Measurements from ENCODE around the gene CKS1B. TPM values are rescaled to one million over a fixed set of nuclear protein-coding genes. Genes with fewer than 3 reads are reported as not detected.
"Not testable (repeated sequence)": the region's sequence is repeated elsewhere in the genome, so short reads cannot be mapped to it uniquely, and the experiment has no call there.

CKS1B gene
- total RNA-seq, 1 donor from 2014 or later: 143 TPM

- intact Hi-C loops (cut with micrococcal nuclease): loop anchor here (2.0 kb wide), 1 partner anchor 34 kb away; no protein-coding TSS in a partner anchor
These were observed 7.9 kb downstream of the CKS1B start for GRCh38 chr1:154982341-154982740.

- intact Hi-C loops (cut with micrococcal nuclease): loop anchor here (1.0 to 2.0 kb wide), 5 partner anchors 9 to 47 kb away; partner anchors contain the start of genes CKS1B and PMVK
These were observed 8.6 kb downstream of the CKS1B start, which contains the start of gene FLAD1 for GRCh38 chr1:154982897-154983648. Gene FLAD1 (plus strand): TSS chr1:154983344. CDS start chr1:154983695, 351 bp downstream.

DNA sequence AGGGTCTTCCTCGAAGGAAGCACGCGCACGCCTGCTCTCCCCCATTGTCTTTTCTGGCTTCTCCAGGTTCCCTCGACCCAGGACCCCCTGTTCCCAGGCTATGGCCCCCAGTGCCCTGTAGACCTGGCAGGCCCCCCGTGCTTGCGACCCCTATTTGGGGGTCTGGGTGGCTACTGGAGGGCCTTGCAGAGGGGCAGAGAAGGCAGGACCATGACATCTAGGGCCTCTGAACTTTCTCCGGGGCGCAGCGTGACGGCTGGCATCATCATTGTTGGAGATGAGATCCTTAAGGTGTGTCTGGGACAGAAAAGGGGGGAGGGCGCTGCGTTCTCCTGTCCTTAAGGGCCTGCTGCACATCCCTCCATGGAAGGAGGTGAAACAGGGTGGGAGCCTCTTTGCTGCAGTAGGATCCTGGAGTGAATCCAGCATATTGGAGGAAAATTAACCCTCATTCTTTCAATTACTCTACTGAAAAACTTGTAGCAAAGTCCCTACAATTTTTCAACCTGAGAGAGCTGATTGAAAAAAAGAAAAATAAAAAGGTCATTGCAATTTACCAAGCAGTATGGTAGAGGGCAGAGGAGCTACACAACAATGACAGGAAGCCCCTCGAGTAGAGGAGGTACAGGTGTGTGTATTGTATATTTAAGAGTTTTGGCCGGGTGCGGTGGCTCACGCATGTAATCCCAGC is 9.4 kb downstream of the CKS1B start:
- intact Hi-C loops (cut with micrococcal nuclease): loop anchor here (1.0 to 2.0 kb wide), 5 partner anchors 10 to 48 kb away; partner anchors contain the start of genes CKS1B and PMVK

GRCh38 chr1:154986736-154987135 is 12.3 kb downstream of the CKS1B start:
- intact Hi-C loops (cut with micrococcal nuclease): not testable (repeated sequence)

DNA sequence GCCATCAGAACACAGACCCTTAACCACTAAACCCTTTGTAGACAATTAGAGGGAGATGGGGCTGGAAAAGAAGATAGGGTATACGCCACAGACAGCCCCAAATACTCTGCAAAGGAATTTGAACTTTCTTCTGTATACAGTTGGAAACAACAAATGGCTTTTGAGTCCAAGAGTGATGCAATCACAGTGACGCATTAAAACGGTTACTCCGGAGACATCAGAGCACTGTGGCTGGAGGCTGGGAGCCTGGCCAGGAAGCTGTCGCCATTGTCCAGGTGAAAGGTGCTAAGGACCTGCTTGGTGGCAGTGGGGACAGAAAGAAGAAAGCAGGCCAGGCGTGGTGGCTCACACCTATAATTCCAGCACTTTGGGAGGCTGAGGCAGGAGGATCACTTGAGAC is 12.8 kb downstream of the CKS1B start:
- intact Hi-C loops (cut with micrococcal nuclease): no loop called here

GRCh38 chr1:154988058-154988954 is 13.8 kb downstream of the CKS1B start:
- intact Hi-C loops (cut with micrococcal nuclease): no loop called here

DNA sequence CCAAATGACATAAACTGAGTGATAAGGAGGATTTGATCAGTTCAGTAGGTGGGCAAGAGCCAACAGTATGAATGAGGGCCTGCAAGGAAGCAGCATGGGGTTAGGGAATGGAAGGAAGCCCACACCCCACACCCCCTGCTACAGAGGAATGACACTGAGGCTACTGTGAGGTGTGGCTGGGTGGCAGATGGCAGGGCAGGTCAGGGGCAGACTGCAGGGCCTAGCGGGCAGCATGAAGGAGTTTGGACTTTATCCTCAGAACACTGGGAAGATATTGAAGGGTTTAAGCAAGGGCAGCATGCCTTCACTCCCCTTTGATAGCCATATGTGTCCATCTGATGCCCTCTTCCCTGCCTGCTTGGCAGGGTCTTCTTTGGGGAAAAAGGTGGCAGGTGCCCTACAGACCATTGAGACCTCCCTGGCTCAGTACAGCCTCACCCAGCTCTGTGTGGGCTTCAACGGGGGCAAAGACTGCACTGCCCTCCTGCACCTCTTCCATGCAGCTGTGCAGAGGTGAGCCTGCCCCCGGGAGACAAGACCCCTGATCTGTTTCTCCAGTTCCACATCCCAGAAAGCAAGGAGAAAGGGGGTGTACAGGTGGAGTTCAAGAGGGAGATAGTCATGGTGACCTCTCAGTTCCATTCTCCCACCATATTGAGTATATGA is 14.8 kb downstream of the CKS1B start:
- intact Hi-C loops (cut with micrococcal nuclease): no loop called here

DNA sequence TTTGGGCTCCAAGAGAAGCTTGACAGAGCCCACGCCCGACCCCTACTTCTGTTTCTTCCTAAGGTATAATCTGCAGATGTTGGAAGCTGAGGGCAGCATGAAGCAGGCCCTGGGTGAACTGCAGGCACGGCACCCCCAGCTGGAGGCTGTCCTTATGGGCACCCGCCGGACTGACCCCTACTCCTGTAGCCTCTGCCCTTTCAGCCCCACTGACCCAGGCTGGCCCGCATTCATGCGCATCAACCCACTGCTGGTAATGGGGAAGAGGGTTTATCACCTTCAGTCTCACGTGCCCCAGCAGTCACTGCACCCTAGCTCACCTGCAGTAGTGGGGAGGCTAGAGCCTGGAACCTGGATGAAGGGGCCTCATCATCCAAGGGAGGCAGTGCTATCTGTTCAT is 15.8 kb downstream of the CKS1B start:
- intact Hi-C loops (cut with micrococcal nuclease): no loop called here

GRCh38 chr1:154992721-154993571 is 18.5 kb downstream of the CKS1B start:
- intact Hi-C loops (cut with micrococcal nuclease): no loop called here

- intact Hi-C loops (cut with micrococcal nuclease): no loop called here
These were observed 19.2 kb downstream of the CKS1B start, which contains the start of gene LENEP for GRCh38 chr1:154993572-154994268. Gene LENEP (plus strand): TSS chr1:154993586. CDS start chr1:154993608, 22 bp downstream.

- intact Hi-C loops (cut with micrococcal nuclease): no loop called here
These were observed 19.7 kb downstream of the CKS1B start for GRCh38 chr1:154994269-154994587.

DNA sequence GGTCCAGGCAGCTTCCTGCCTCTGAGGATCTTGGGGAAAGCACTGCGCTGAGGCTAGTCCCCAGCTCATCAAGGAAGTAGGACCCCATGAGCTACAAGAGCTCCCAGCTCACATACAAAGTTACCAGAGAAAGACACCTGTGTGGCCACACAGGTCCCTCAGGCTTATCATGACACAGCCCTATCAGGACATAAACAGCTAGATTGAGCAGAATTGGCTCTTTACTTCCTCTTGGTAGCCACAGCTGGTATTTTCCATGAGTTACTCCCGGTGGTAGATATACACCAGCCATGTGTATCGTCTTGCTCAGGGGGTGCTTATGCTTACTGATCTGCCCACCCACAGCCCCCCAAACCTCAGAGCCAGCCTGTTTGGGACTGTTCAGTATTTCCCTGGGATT is 20.1 kb downstream of the CKS1B start:
- intact Hi-C loops (cut with micrococcal nuclease): no loop called here

DNA sequence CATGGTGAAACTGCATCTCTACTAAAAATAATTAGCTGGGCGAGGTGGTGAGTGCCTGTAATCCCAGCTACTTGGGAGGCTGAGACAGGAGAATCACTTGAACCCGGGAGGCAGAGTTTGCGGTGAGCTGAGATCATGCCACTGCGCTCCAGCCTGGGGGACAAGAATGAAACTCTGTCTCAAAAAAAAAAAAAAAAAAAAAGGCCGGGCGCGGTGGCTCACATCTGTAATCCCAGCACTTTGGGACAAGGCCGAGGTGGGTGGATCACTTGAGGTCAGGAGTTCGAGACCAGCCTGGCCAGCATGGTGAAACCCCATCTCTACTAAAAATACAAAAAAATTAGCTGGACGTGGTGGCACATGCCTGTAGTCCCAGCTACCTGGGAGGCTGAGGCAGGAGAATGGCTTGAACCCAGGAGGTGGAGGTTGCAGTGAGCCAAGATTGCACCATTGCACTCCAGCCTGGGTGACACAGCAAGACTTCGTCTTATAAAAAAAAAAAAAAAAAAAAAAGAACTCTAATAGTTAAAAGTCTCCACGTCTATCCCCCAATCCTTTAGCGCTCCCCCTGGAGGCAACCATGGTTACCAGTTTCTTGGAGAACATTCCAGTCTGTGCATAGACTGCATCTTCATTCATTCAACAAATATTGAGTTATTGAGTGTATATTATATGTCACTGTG is 21.0 kb downstream of the CKS1B start:
- intact Hi-C loops (cut with micrococcal nuclease): not testable (repeated sequence)

GRCh38 chr1:154996966-154997701 is 22.7 kb downstream of the CKS1B start:
- intact Hi-C loops (cut with micrococcal nuclease): no loop called here

GRCh38 chr1:154998201-154998780 is 23.8 kb downstream of the CKS1B start:
- intact Hi-C loops (cut with micrococcal nuclease): loop anchor here (2.0 kb wide), 1 partner anchor 53 kb away; the partner anchor contains the start of gene ADAM15

- intact Hi-C loops (cut with micrococcal nuclease): loop anchor here (1.0 to 2.0 kb wide), 2 partner anchors 18 to 52 kb away; partner anchors contain the start of gene ADAM15
These were observed 24.5 kb downstream of the CKS1B start for GRCh38 chr1:154998818-154999570.

All from T-helper 2 cell treated with Interferon-gamma antibody and Interleukin-4, amounts not matched to agents 100 ng/mL and 5 ng/mL, for 36 hours (primary cell).